Stimulated activated CD4-positive, alpha-beta T cell treated with anti-CD3 and anti-CD28 coated beads, TNF-alpha, amount 100 ng/mL, for 1 hour (primary cell): ENCODE results near the gene KIF15.
"Not testable (repeated sequence)": the region's sequence is repeated elsewhere in the genome, so short reads cannot be mapped to it uniquely, and the experiment has no call there.

ENCODE experiments used
- DNase-seq, 3 donors: peaks; one replicate each; pipeline ENCODE4 v3.0.0-alpha.2; 2020; ENCODE audit warnings: low read depth in 3 of 3, low spot score in 1 of 3

Gene KIF15

DNA sequence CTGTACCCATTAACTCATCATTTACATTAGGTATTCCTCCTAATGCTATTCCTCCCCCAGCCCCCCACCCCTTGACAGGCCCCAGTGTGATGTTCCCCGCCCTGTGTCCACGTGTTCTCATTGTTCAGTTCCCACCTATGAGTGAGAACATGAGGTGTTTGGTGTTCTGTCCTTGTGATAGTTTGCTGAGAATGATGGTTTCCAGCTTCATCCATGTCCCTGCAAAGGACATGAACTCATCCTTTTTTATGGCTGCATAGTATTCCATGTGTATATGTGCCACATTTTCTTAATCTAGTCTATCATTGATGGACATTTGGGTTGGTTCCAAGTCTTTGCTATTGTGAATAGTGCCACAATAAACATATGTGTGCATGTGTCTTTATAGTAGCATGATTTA, 54.7 kb downstream of the KIF15 start:
- not testable (repeated sequence) for DNase-seq

GRCh38 chr3:44821206-44821605, 59.6 kb downstream of the KIF15 start:
- not testable (repeated sequence) for DNase-seq

- no peak for DNase-seq
These were observed 63.8 kb downstream of the KIF15 start for GRCh38 chr3:44825264-44825925.

DNA sequence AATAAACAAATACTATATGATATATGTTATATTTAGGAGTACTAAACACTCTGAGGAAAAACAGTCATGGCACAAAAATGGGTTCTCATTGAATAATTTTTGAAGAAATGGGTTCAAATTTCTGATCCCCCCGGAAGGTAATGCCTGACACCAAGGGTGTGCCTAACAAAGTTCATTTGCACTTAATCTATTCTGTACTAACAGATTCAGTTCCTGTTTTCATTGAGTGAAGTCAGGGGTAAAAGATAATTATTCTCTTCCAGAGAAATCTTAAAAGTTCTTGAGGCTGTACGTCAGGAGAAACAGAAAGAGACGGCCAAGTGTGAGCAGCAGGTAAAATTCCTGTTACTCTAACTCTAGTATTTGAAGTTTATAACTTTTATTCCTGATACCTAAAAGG, 65.6 kb downstream of the KIF15 start:
- no peak for DNase-seq

DNA sequence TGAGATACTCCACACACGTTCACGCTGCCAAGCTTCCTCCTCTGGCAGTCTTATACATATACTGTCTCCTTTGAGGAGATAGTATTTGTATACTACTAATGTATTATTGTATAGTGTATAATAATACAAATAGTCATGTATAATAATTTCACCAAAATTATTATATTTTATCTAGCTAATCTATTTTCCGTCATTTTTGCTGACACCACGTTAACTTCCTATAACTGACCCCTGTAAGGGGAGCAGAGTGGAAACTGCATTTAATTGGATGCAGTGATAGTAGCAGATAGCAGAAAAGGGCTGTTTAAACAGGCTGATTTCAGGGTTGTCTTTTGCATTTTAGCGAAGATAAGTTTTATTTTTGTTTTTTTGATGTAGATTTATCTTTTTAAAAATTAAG, 69.6 kb downstream of the KIF15 start:
- DNase-seq, result no peak

DNA sequence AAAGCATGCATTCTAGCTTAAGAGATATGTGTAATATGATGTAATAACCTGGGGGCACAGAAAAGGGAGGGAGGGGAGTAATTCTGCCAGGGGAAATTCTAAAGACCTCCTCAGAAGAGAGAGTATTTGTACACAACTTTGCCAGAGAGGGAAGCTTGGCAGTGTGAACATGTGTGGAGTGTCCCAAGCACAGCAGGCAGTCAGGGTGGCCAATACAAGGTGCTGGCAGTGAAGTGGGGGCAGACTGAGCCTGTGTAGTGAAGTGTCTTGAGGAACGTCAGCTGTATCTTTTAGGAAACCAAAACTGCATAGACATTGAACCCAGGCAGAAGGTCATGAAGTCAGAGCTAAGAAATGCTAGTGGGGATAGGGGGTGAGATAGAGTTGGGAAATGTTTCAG, 70.4 kb downstream of the KIF15 start:
- no peak for DNase-seq

GRCh38 chr3:44832965-44833364, 71.4 kb downstream of the KIF15 start:
- no peak for DNase-seq

DNA sequence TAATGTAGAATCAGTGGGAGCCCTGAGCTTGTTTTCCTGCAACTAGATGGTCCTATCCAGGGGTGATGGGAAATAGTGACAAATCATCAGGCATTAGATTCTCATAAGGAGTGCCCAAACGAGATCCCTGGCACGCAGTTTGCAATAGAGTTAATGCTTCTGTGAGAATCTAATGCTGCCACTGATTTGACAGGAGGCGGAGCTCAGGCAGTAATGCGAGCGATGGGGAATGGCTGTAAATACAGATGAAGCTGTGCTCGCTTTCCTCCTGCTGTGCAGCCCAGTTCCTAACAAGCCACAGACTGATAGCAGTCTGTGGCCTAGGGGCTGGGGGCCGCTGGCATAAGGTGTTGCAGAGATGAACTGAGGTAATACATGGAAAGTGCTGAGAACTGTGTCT, 71.8 kb downstream of the KIF15 start:
- DNase-seq, result no peak

GRCh38 chr3:44835684-44836083, 74.1 kb downstream of the KIF15 start:
- no peak for DNase-seq

DNA sequence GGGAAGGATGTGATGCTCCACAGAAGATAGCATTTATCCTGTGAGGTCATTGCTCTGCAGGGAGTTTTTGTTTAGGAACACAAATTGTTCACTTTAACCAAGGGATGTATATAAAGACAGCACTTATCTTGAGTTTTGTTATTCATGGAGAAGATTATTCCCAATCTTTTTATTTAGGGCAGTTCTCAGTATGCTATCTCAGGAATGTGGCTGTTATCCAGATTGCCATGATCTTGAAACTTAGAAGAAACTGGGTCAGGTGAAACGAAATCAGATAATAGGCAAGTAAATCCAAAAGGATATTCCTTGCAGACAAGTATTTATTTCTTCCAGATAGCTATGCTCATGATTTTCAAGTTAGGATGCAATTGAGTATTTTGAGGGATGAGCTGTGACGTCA, 80.8 kb downstream of the KIF15 start:
- DNase-seq, result no peak

GRCh38 chr3:44845528-44846520, 84.2 kb downstream of the KIF15 start:
- no peak for DNase-seq

- no peak for DNase-seq
These were observed 87.0 kb downstream of the KIF15 start for GRCh38 chr3:44848634-44849033.

GRCh38 chr3:44856663-44857062, 95.1 kb downstream of the KIF15 start:
- not testable (repeated sequence) for DNase-seq

DNA sequence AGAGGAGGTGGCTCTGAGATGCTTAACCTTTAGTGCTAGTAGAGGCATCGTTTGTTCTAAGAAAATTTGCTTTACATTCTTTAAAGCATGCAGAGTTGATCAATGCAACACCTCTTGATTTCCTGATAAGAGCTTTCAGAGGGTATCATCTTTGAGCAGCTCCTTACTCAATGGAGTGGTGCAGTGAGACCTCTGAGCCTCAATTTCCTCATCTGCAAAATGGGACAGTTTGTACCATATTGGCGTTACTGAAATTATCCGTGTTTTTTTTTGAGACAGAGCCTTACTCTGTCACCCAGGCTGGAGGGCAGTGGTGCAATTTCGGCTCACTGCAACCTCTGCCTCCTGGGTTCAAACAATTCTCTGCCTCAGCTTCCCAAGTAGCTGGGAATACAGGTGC, 98.5 kb downstream of the KIF15 start:
- DNase-seq, result no peak

GRCh38 chr3:44861412-44862225, 100.0 kb downstream of the KIF15 start, which contains the start of gene TMEM42:
TSS of gene TMEM42 (plus strand) at chr3:44861912. CDS start at chr3:44861925, 13 bp downstream.
- peak; percentile 71 to 77 (median 72) for DNase-seq

GRCh38 chr3:44862226-44862637, 100.6 kb downstream of the KIF15 start:
- no peak for DNase-seq

- no peak for DNase-seq
These were observed 103.9 kb downstream of the KIF15 start for GRCh38 chr3:44865272-44866035.

DNA sequence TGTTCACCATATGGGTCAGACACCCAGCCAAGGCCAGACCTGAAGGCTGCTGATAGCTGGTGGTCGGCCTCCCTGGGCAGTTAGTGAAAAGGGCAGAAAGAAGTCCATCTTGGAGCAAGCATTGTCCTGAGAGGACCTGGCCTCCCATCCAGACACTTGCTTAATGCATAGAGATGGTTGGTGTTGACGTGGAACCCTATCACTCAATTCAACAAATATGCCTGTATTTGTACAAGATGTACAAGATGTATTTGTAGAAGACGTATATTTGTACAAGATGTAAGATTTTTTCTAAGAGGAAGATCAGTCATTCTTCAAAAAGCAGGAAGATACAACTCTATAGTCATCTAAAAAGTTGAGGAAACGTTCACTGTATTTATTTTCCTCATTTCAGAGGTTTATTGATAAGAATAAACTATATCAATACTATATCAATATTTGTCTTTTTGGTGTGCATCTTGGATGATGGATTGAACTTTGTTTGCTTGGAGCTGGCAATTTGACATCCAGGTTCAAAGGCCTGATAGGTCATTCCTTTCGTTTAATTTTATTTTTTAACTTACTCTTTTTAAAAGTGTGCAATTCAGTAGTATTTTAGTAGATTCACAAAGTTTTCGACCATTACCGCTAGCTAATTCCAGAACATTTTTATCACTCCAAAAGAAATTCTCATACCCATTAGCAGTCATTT, 106.0 kb downstream of the KIF15 start:
- DNase-seq, result no peak

DNA sequence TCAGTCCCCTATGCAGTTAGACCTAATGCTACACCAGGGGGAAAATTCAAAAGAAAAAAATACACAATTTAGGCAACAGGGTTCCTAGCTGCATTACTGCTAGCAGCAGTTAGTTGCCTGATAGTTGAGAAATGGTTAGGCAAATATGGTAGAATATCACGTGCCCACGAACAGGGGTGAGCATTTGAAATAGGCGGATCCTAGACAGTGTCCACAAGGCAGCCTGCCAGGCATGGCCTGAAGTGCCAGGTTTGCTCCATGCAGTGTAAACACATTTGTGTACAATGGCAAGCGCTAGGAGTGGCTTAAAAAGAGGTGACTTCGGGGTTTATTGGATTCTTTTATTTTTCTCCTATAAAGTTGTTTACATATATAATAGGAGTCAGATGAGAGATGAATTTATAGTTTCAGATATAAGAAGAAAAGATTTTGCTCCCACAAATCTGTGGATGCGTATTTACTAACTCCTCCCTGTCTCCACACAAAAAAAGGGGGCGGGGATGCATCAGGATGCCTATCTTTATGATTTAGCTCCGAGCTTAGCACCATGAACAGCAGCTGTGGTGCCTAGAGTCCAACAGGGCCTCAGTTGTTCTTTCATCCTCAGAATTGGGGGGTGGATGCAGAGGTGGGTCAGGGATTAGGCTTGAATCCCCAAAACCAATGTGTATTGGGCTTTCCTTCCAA, 108.9 kb downstream of the KIF15 start:
- DNase-seq, result no peak
